H1 (cell line): ENCODE results near the gene FGF23. TPM values are rescaled to one million over a fixed set of nuclear protein-coding genes. Genes with fewer than 3 reads are reported as not detected.

ENCODE experiments used
- CTCF ChIA-PET: fragments of 300-600 bp; sonication (Branson Sonifier 250); formaldehyde crosslinking; loops from one replicate; lab custom pipeline; 2021; ENCODE audit not compliant: partially characterized antibody; lab: Charles Lee
- POLR2A ChIA-PET: fragments of 300-600 bp; sonication (Branson Sonifier 250); formaldehyde crosslinking; loops from one replicate; lab custom pipeline; 2021; ENCODE audit warnings: inconsistent platforms; ENCODE audit not compliant: partially characterized antibody; lab: Charles Lee
- DNase-seq, 2 experiments: peaks; one replicate each; pipeline versions ENCODE4 v3.0.0 to v3.0.0-alpha.2; 2010 to 2022; ENCODE audit warnings: low spot score in 2 of 2, low read depth in 1 of 2, mixed read lengths in 1 of 2
- FAIRE-seq: peaks from 2 replicates; lab custom pipeline; 2011; peaks lifted over from hg19 to GRCh38; lab: Jason Lieb, UNC
- H2AFZ ChIP-seq: 2 replicates; pipeline ENCODE4 v1.8.1; 2012; ENCODE audit warnings: low read length, inconsistent platforms
- H2AK5ac ChIP-seq: 2 replicates; pipeline ENCODE4 v1.6.1; 2013; ENCODE audit warnings: low read depth, low read length
- H2BK120ac ChIP-seq: replicated peaks from 2 replicates; pipeline ENCODE3; 2013; ENCODE audit warnings: low read depth, low read length, inconsistent platforms
- H2BK12ac ChIP-seq: 2 replicates; pipeline ENCODE4 v1.6.1; 2013; ENCODE audit warnings: low read depth, low read length
- H2BK15ac ChIP-seq: 2 replicates; pipeline ENCODE4 v1.6.1; 2013; ENCODE audit warnings: low read length
- H2BK20ac ChIP-seq: 2 replicates; pipeline ENCODE4 v1.6.1; 2013; ENCODE audit warnings: low read length
- H2BK5ac ChIP-seq: 2 replicates; pipeline ENCODE4 v1.6.1; 2013; ENCODE audit warnings: low read depth, low read length
- H3K14ac ChIP-seq: 2 replicates; pipeline ENCODE4 v1.6.1; 2013; ENCODE audit warnings: inconsistent platforms; ENCODE audit not compliant: insufficient read length
- H3K18ac ChIP-seq: 2 replicates; pipeline ENCODE4 v1.6.1; 2013; ENCODE audit warnings: low read length; ENCODE audit errors: extremely low read depth
- H3K23ac ChIP-seq: 2 replicates; pipeline ENCODE4 v1.6.1; 2013; ENCODE audit warnings: inconsistent platforms; ENCODE audit not compliant: insufficient read length
- H3K23me2 ChIP-seq: 2 replicates; pipeline ENCODE4 v1.6.1; 2013; ENCODE audit warnings: low read depth, low read length
- H3K27ac ChIP-seq: 2 replicates; pipeline ENCODE4 v1.6.1; 2011; ENCODE audit warnings: low read depth, low read length, inconsistent platforms
- H3K27me3 ChIP-seq, 4 experiments: replicated peaks in 1 of 4; 1 replicate in 1 of 4; 2 replicates in 3 of 4; pipeline versions ENCODE4 v1.6.1 to v1.8.1; 2011 to 2013; ENCODE audit warnings: low read length in 3 of 4, mild to moderate bottlenecking in 3 of 4, inconsistent platforms in 2 of 4, mixed read lengths in 2 of 4, moderate library complexity in 1 of 4; ENCODE audit not compliant: control insufficient read depth in 3 of 4, insufficient read depth in 3 of 4; ENCODE audit errors: extremely low read depth in 1 of 4
- H3K36me3 ChIP-seq, 4 experiments: 2 replicates each; pipeline versions ENCODE4 v1.6.1 to v1.8.1; 2011 to 2013; ENCODE audit warnings: mild to moderate bottlenecking in 4 of 4, low read length in 3 of 4, moderate library complexity in 2 of 4, control low read depth in 1 of 4, inconsistent platforms in 1 of 4; ENCODE audit not compliant: insufficient read depth in 4 of 4, control insufficient read depth in 2 of 4
- H3K4ac ChIP-seq: replicated peaks from 2 replicates; pipeline ENCODE3; 2013; ENCODE audit warnings: low read length, low read depth, mixed read lengths, inconsistent platforms; ENCODE audit not compliant: insufficient read length
- H3K4me1 ChIP-seq, 4 experiments: replicated peaks in 1 of 4; 1 replicate in 1 of 4; 2 replicates in 3 of 4; pipeline versions ENCODE4 v1.6.1 to v1.8.1; 2011 to 2013; ENCODE audit warnings: low read length in 3 of 4, inconsistent platforms in 2 of 4, mixed read lengths in 1 of 4; ENCODE audit not compliant: insufficient read depth in 4 of 4, control insufficient read depth in 3 of 4
- H3K4me2 ChIP-seq, 2 experiments: 2 replicates each; pipeline versions ENCODE4 v1.6.1 to v1.8.1; 2011 to 2013; ENCODE audit warnings: low read depth in 2 of 2, low read length in 2 of 2, control low read depth in 1 of 2, inconsistent platforms in 1 of 2, mild to moderate bottlenecking in 1 of 2; ENCODE audit not compliant: insufficient read depth in 1 of 2
- H3K4me3 ChIP-seq, 4 experiments: fragments of 200-600, 300-600 bp in 1 of 4; sonication (generic), shearing (Covaris generic), sonication (Bioruptor Twin) in 1 of 4; 2 replicates each; pipeline versions ENCODE4 v1.5.1 to v1.8.1; 2011 to 2016; ENCODE audit warnings: low read length in 4 of 4, low read depth in 3 of 4, control low read depth in 2 of 4, inconsistent platforms in 2 of 4, mild to moderate bottlenecking in 2 of 4, mixed read lengths in 1 of 4, moderate library complexity in 1 of 4; ENCODE audit not compliant: insufficient read depth in 2 of 4; ENCODE audit errors: extremely low read depth in 1 of 4
- H3K56ac ChIP-seq: replicated peaks from 2 replicates; pipeline ENCODE3; 2013; ENCODE audit warnings: low read depth, mild to moderate bottlenecking, mixed read lengths, low read length, inconsistent platforms; ENCODE audit not compliant: insufficient read length
- H3K79me1 ChIP-seq: 2 replicates; pipeline ENCODE4 v1.6.1; 2013; ENCODE audit warnings: low read depth, low read length, control low read depth
- H3K79me2 ChIP-seq, 2 experiments: 2 replicates each; pipeline versions ENCODE4 v1.6.1 to v1.8.1; 2012 to 2013; ENCODE audit warnings: low read length in 2 of 2, mild to moderate bottlenecking in 2 of 2, inconsistent platforms in 1 of 2; ENCODE audit not compliant: insufficient read depth in 2 of 2, control insufficient read depth in 1 of 2
- H3K9ac ChIP-seq, 4 experiments: replicated peaks in 1 of 4; 1 replicate in 1 of 4; 2 replicates in 3 of 4; pipeline versions ENCODE4 v1.6.1 to v1.8.1; 2011 to 2013; ENCODE audit warnings: low read depth in 3 of 4, low read length in 3 of 4, control low read depth in 2 of 4, mild to moderate bottlenecking in 2 of 4, moderate library complexity in 2 of 4, inconsistent platforms in 1 of 4; ENCODE audit errors: extremely low read depth in 1 of 4
- H3K9me3 ChIP-seq, 2 experiments: 2 replicates each; pipeline versions ENCODE4 v1.6.1 to v1.8.1; 2012 to 2013; ENCODE audit warnings: mild to moderate bottlenecking in 2 of 2, moderate library complexity in 2 of 2, control low read depth in 1 of 2, inconsistent platforms in 1 of 2, low read depth in 1 of 2, low read length in 1 of 2, mixed read lengths in 1 of 2; ENCODE audit not compliant: insufficient read depth in 2 of 2
- H4K20me1 ChIP-seq, 2 experiments: replicated peaks in 1 of 2; 2 replicates each; pipeline versions ENCODE3 to v1.8.1; 2011 to 2013; ENCODE audit warnings: inconsistent platforms in 2 of 2, low read length in 2 of 2, mild to moderate bottlenecking in 1 of 2; ENCODE audit not compliant: insufficient read depth in 2 of 2, control insufficient read depth in 1 of 2
- H4K5ac ChIP-seq: 2 replicates; pipeline ENCODE4 v1.6.1; 2013; ENCODE audit warnings: low read length, low read depth, mixed read lengths, inconsistent platforms; ENCODE audit not compliant: insufficient read length
- H4K8ac ChIP-seq: 2 replicates; pipeline ENCODE4 v1.8.0; 2013; ENCODE audit warnings: mild to moderate bottlenecking, moderate library complexity, low read length, inconsistent platforms; ENCODE audit not compliant: insufficient read depth; ENCODE audit errors: extremely low read depth
- H4K91ac ChIP-seq: replicated peaks from 2 replicates; pipeline ENCODE3; 2013; ENCODE audit warnings: low read length, mixed read lengths, inconsistent platforms; ENCODE audit not compliant: insufficient read length
- ATF3 ChIP-seq: IDR thresholded peaks from 2 replicates; pipeline ENCODE4 v1.6.1; 2011; ENCODE audit warnings: low read depth, mild to moderate bottlenecking, low read length; ENCODE audit not compliant: insufficient read depth
- BRCA1 ChIP-seq: IDR thresholded peaks from 2 replicates; pipeline ENCODE4 v1.6.1; 2012; ENCODE audit warnings: low read depth, low read length, improper control_type of control experiment
- KDM4A ChIP-seq: IDR thresholded peaks from one replicate; pipeline ENCODE4 v1.7.1; 2012; ENCODE audit warnings: low read depth, mild to moderate bottlenecking, moderate library complexity, low read length, inconsistent platforms; ENCODE audit not compliant: severe bottlenecking
- MAFK ChIP-seq: IDR thresholded peaks from 2 replicates; pipeline ENCODE4 v1.6.1; 2012; ENCODE audit warnings: low read depth, mild to moderate bottlenecking, improper control_type of control experiment, low read length
- SP4 ChIP-seq: IDR thresholded peaks from 2 replicates; pipeline ENCODE4 v1.6.1; 2012; ENCODE audit warnings: low read length, inconsistent platforms
- SRF ChIP-seq: IDR thresholded peaks from 2 replicates; pipeline ENCODE4 v1.6.1; 2011; ENCODE audit warnings: mild to moderate bottlenecking, low read depth, low read length, moderate library complexity
- WGBS, 2 experiments: shearing (Covaris generic) in 1 of 2; methylation state at CpG; one replicate each; pipeline versions ENCODE4 v1.1.6 to v1.1.7; 2013 to 2015; ENCODE audit warnings: low lambda C conversion rate in 2 of 2, mixed read lengths in 2 of 2, inconsistent platforms in 1 of 2, low coverage in 1 of 2, missing lambda C conversion rate in 1 of 2; ENCODE audit not compliant: insufficient replicate concordance in 2 of 2, insufficient coverage in 1 of 2, insufficient read length in 1 of 2; ENCODE audit errors: extremely low coverage in 1 of 2, missing lambda C conversion rate in 1 of 2; 5-methylcytosine and 5-hydroxymethylcytosine counted together
- polyA plus RNA-seq, 7 experiments: library from polyadenylated mRNA; depleted of rRNA in 3 of 7; stranded (reverse) in 5 of 7; unstranded in 2 of 7; fragments of >200 nt in 5 of 7; fragments of 200-250 nt in 2 of 7; gene quantifications; 1 replicate in 5 of 7; 2 replicates in 1 of 7; 4 replicates in 1 of 7; pipeline versions ENCODE4 v1.2.1 to v1.2.3, GENCODE V29; 2011 to 2013; ENCODE audit warnings: missing spikeins in 2 of 7, mixed read lengths in 2 of 7
- total RNA-seq: library from RNA; stranded (reverse); fragmentation: NEBNext Ultra II Directional; extraction: Animal tissue kit (Norgen Biotek cat#: 25700); gene quantifications from 2 replicates; pipeline ENCODE4 v1.2.1, GENCODE V29; 2021

FGF23 gene
- total and polyA plus RNA-seq, 2 of the 8 experiments (the other 6 are each of a cell fraction or from before 2014, with no cell fraction given), result 0.35 to 0.67 TPM

GRCh38 chr12:4327293-4327692 lies 52.2 kb downstream of the FGF23 start:
- Histone ChIP-seq H4K8ac (peak overlapping the region; percentile 28; the same call in 1 of the 2 replicates), H3K18ac (no peak overlapping the region), H3K79me2 (peaks cover 0 to 60% of the 10 kb centered on the region in 2 experiments; a peak in 2 of 4 replicates), H3K4ac (no peak overlapping the region), H2BK5ac (no peak overlapping the region), H4K91ac (no peak overlapping the region), H3K4me1 (peaks cover 0 to 2% (median under 1%) of the 10 kb centered on the region in 4 experiments; a peak in 1 of 7 replicates), H3K9me3 (no peaks in the 10 kb centered on the region; a peak in 1 of 4 replicates), H3K9ac (no peak overlapping the region), H3K14ac (no peak overlapping the region), H2AK5ac (no peak overlapping the region), H3K79me1 (peaks cover 3% of the 10 kb centered on the region; the same call in 1 of the 2 replicates), H2BK12ac (no peak overlapping the region), H3K56ac (no peak overlapping the region), H2BK20ac (no peak overlapping the region), H3K4me2 (no peak overlapping the region), H2BK120ac (no peak overlapping the region), H3K36me3 (peaks cover 2 to 6% (median 3%) of the 10 kb centered on the region in 4 experiments; a peak in 4 of 8 replicates), H2BK15ac (no peak overlapping the region), H3K27ac (no peak overlapping the region), H3K23ac (no peak overlapping the region), H2AFZ (no peak overlapping the region), H4K20me1 (peaks cover 0 to 4% of the 10 kb centered on the region in 2 experiments), H3K27me3 (no peaks in the 10 kb centered on the region), H4K5ac (no peak overlapping the region), H3K23me2 (no peaks in the 10 kb centered on the region), H3K4me3 (no peak overlapping the region)
- DNase-seq, result no peak
- CTCF ChIA-PET, result interaction anchor here (1.2 kb wide), 1 partner anchor 19 kb away, joined by 5 read pairs; no protein-coding TSS in a partner anchor
- POLR2A ChIA-PET, result interaction anchor here (0.9 kb wide), 1 partner anchor 13 kb away, joined by 3 read pairs; no protein-coding TSS in a partner anchor
- FAIRE-seq, result no peak
- 100% methylated on average over 2 of the region's 2 CpGs; no CpG with 5 or more reads in 1 of the 2 experiments for WGBS, 2 experiments
- TF ChIP-seq ATF3 (no peak), MAFK (no peak), KDM4A (no peak), SP4 (no peak), SRF (peak; percentile 88), BRCA1 (no peak)
